ENCODE results near the gene VPS35. TPM values are rescaled to one million over a fixed set of nuclear protein-coding genes. Genes with fewer than 3 reads are reported as not detected.
"Not testable (repeated sequence)": the region's sequence is repeated elsewhere in the genome, so short reads cannot be mapped to it uniquely, and the experiment has no call there.

Gene VPS35
- total RNA-seq, 1 donor from 2014 or later: 103 TPM

- H3K9me3 Mint-ChIP-seq (ENCODE audit: unreplicated experiment): no peaks in the 10 kb centered on the region
- no peaks in the 10 kb centered on the region for H3K36me3 Mint-ChIP-seq (ENCODE audit: unreplicated experiment)
- peaks cover 27% of the 10 kb centered on the region for H3K4me1 Mint-ChIP-seq (ENCODE audit: unreplicated experiment)
- no peak overlapping the region for H3K27ac Mint-ChIP-seq (ENCODE audit: unreplicated experiment)
- no peak overlapping the region for H3K4me3 Mint-ChIP-seq (ENCODE audit: unreplicated experiment)
- no peak for TF ChIP-seq CTCF (IDR thresholded peaks at IDR 0.05)
- H3K27me3 Mint-ChIP-seq (ENCODE audit: unreplicated experiment): no peaks in the 10 kb centered on the region
- DNase-seq (ENCODE audit: extremely low spot score, unreplicated experiment): no peak
Measured at GRCh38 chr16:46688101-46688653, 801 bp downstream of the VPS35 start.

DNA sequence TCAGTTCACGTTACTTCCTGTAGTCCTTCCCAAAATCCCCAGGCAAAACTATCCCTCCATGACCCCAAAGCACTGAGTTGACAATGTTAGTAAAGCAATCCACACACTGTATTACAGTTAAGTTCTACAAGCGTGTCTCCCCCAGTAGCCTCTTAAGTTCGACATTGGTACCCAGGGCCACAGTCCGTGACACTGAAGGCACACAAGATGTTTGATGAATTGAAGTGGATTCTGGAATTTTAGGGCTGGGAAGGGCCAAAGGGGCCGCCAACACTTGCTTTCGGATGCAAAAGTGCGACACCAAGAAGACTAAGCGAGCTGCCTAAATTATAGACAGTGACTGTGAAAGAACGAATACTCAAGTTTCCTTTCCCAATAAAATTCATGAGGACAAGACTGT, 1.5 kb downstream of the VPS35 start:
- no peak for DNase-seq (ENCODE audit: extremely low spot score, unreplicated experiment)
- H3K9me3 Mint-ChIP-seq (ENCODE audit: unreplicated experiment): no peaks in the 10 kb centered on the region
- no peaks in the 10 kb centered on the region for H3K36me3 Mint-ChIP-seq (ENCODE audit: unreplicated experiment)
- H3K27ac Mint-ChIP-seq (ENCODE audit: unreplicated experiment): no peak overlapping the region
- TF ChIP-seq CTCF (IDR thresholded peaks at IDR 0.05): no peak
- H3K4me1 Mint-ChIP-seq (ENCODE audit: unreplicated experiment): peaks cover 27% of the 10 kb centered on the region
- no peaks in the 10 kb centered on the region for H3K27me3 Mint-ChIP-seq (ENCODE audit: unreplicated experiment)
- no peak overlapping the region for H3K4me3 Mint-ChIP-seq (ENCODE audit: unreplicated experiment)

GRCh38 chr16:46686815-46687473, 2.0 kb downstream of the VPS35 start:
- Mint-ChIP-seq H3K36me3 (ENCODE audit: unreplicated experiment) (no peaks in the 10 kb centered on the region), H3K27me3 (ENCODE audit: unreplicated experiment) (no peaks in the 10 kb centered on the region), H3K4me1 (ENCODE audit: unreplicated experiment) (peaks cover 27% of the 10 kb centered on the region), H3K4me3 (ENCODE audit: unreplicated experiment) (peak overlapping the region; percentile 5), H3K9me3 (ENCODE audit: unreplicated experiment) (no peaks in the 10 kb centered on the region), H3K27ac (ENCODE audit: unreplicated experiment) (no peak overlapping the region)
- DNase-seq (ENCODE audit: extremely low spot score, unreplicated experiment): no peak
- TF ChIP-seq CTCF (IDR thresholded peaks at IDR 0.05): no peak

DNA sequence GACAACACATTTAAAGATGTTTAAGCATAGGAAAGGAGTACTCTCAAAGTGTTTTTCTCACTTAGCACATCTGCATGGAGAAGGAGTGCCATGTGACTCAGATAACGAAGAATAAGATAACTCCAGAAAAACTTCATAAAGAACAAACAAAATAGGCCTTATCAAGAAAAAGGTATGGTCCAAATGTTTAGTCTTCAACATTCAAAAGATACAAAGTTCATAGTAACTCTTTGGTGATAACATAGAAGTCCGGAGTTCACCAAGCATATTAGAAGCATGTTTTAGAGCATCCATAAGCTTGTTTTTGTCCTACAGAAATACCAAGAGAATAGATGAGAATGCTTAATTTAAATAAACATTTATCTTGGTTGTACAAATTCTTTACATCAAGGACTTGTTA, 7.1 kb downstream of the VPS35 start:
- not testable (repeated sequence) for H3K27ac Mint-ChIP-seq (ENCODE audit: unreplicated experiment); H3K9me3 Mint-ChIP-seq (ENCODE audit: unreplicated experiment); H3K4me3 Mint-ChIP-seq (ENCODE audit: unreplicated experiment); DNase-seq (ENCODE audit: extremely low spot score, unreplicated experiment); H3K27me3 Mint-ChIP-seq (ENCODE audit: unreplicated experiment)
- Mint-ChIP-seq H3K36me3 (ENCODE audit: unreplicated experiment) (peaks cover 19% of the 10 kb centered on the region), H3K4me1 (ENCODE audit: unreplicated experiment) (peaks cover 13% of the 10 kb centered on the region)

DNA sequence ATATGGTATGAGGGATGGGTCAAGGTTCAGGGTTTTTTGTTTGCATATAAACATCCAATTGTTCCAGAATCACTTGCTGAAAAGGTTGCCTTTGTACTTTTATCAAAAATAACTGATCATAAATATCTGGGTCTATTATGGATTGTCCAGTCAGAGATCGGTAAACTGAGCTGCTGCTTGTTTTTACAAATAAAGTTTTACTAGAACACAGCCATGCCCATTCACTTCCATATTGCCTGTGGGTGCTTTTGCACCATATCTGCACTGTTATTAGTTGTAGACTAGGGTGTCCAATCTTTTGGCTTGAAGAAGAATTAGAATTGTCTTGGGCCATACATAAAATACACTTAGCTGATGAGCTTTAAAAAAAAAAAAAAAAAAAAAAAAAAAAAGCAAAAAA, 11.0 kb downstream of the VPS35 start:
- not testable (repeated sequence) for DNase-seq (ENCODE audit: extremely low spot score, unreplicated experiment); H3K27ac Mint-ChIP-seq (ENCODE audit: unreplicated experiment); H3K4me3 Mint-ChIP-seq (ENCODE audit: unreplicated experiment); H3K4me1 Mint-ChIP-seq (ENCODE audit: unreplicated experiment); H3K9me3 Mint-ChIP-seq (ENCODE audit: unreplicated experiment); H3K27me3 Mint-ChIP-seq (ENCODE audit: unreplicated experiment)
- peaks cover 36% of the 10 kb centered on the region for H3K36me3 Mint-ChIP-seq (ENCODE audit: unreplicated experiment)

DNA sequence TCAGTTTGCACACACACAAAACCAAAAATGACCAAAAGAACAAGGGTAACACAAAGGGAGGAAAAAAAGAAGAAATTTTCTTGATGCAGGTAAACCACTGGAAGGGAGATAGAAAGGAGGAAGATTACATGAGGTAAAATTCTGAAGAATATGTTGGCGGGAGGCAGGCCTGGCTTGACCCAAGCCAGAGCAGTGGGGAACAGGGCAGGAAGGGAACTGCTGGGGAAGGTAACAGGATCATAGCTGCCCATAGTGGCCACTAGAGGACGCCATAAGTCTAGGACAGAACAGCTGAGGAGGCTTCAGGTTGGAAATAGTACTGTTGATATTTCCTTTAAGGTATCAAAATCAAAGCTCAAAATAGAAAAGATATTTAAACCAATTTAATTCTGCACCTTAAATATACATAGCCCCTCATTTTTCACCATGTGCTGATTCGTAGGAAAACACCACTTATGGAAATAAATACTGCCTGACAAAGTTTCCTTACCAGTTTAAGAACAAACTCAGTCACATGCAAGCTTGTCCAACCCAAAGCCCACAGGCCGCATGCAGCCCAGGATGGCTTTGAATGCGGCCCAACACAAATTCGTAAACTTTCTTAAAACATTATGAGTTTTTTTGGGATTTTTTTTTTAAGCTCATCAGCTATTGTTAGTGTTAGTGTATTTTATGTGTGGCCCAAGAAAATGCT, 15.5 kb downstream of the VPS35 start:
- Mint-ChIP-seq H3K36me3 (ENCODE audit: unreplicated experiment) (peaks cover 46% of the 10 kb centered on the region), H3K27me3 (ENCODE audit: unreplicated experiment) (no peaks in the 10 kb centered on the region), H3K4me3 (ENCODE audit: unreplicated experiment) (no peak overlapping the region), H3K27ac (ENCODE audit: unreplicated experiment) (no peak overlapping the region), H3K4me1 (ENCODE audit: unreplicated experiment) (no peaks in the 10 kb centered on the region), H3K9me3 (ENCODE audit: unreplicated experiment) (no peaks in the 10 kb centered on the region)
- DNase-seq (ENCODE audit: extremely low spot score, unreplicated experiment): no peak
- peak; percentile 85 for TF ChIP-seq CTCF (IDR thresholded peaks at IDR 0.05)

All from osteocyte (in vitro differentiated cells).